HL-60 (cell line): Measurements from ENCODE around the gene CDH15.

Source experiments
- DNase-seq, 2 experiments: peaks; one replicate each; pipeline ENCODE4 v3.0.0-alpha.2; 2010 to 2020; ENCODE audit warnings: low read depth in 1 of 2, low spot score in 1 of 2
- H3K27ac ChIP-seq: fragments of 250-450 bp; sonication (Bioruptor Pico); replicated peaks from 2 replicates; pipeline ENCODE4 v1.5.1; 2020; ENCODE audit warnings: mild to moderate bottlenecking, moderate library complexity
- H3K27me3 ChIP-seq: fragments of 250-450 bp; sonication (Bioruptor Pico); 2 replicates; pipeline ENCODE4 v1.5.1; 2021; ENCODE audit warnings: mild to moderate bottlenecking, moderate library complexity; ENCODE audit not compliant: insufficient read depth, poor library complexity, severe bottlenecking
- H3K4me3 ChIP-seq: replicated peaks from 2 replicates; pipeline ENCODE4 v1.5.1; 2011; ENCODE audit warnings: mild to moderate bottlenecking, control low read depth, low read length; ENCODE audit not compliant: insufficient read depth
- CTCF ChIP-seq: IDR thresholded peaks from one replicate; pipeline ENCODE4 v1.5.1; 2011; ENCODE audit warnings: low read length, control low read depth, inconsistent platforms; ENCODE audit not compliant: insufficient read depth
- GABPA ChIP-seq: IDR thresholded peaks from 2 replicates; pipeline ENCODE4 v1.6.1; 2012; ENCODE audit warnings: low read depth
- POLR2AphosphoS5 ChIP-seq: IDR thresholded peaks from 2 replicates; pipeline ENCODE4 v1.6.1; 2012; ENCODE audit warnings: low read depth
- REST ChIP-seq: IDR thresholded peaks from 2 replicates; pipeline ENCODE4 v1.6.1; 2012; ENCODE audit warnings: low read depth; ENCODE audit not compliant: insufficient replicate concordance
- SPI1 ChIP-seq: IDR thresholded peaks from 2 replicates; pipeline ENCODE4 v1.6.1; 2012; ENCODE audit warnings: low read depth, mild to moderate bottlenecking, borderline replicate concordance

CDH15 gene

GRCh38 chr16:89149386-89149785, 22.2 kb upstream of the CDH15 start:
- H3K4me3 ChIP-seq = no peak overlapping the region
- TF ChIP-seq SPI1 = no peak
- TF ChIP-seq GABPA = no peak
- no peak for TF ChIP-seq REST
- TF ChIP-seq CTCF = no peak
- no peak for TF ChIP-seq POLR2AphosphoS5
- H3K27ac ChIP-seq = no peak overlapping the region
- DNase-seq = no peak
- H3K27me3 ChIP-seq = no peaks in the 10 kb centered on the region

GRCh38 chr16:89150090-89150835, 21.3 kb upstream of the CDH15 start:
- H3K27ac ChIP-seq = no peak overlapping the region
- H3K4me3 ChIP-seq = no peak overlapping the region
- TF ChIP-seq CTCF = no peak
- TF ChIP-seq REST = no peak
- TF ChIP-seq GABPA = no peak
- no peak for DNase-seq
- H3K27me3 ChIP-seq = no peaks in the 10 kb centered on the region

GRCh38 chr16:89150981-89151380, 20.6 kb upstream of the CDH15 start:
- TF ChIP-seq POLR2AphosphoS5 = no peak
- TF ChIP-seq GABPA = no peak
- no peak for TF ChIP-seq SPI1
- no peak for TF ChIP-seq REST
- TF ChIP-seq CTCF = no peak
- DNase-seq = no peak
- no peak overlapping the region for H3K27ac ChIP-seq
- no peaks in the 10 kb centered on the region for H3K27me3 ChIP-seq
- H3K4me3 ChIP-seq = no peak overlapping the region
